Suprapubic skin (tissue), 3 donors: Measurements from ENCODE around the gene SEC23IP.

ENCODE experiments used
- POLR2AphosphoS5 ChIP-seq, 3 donors: sonication (generic); formaldehyde crosslinking; IDR thresholded peaks; one replicate each; pipeline ENCODE4 v1.6.1; 2017; ENCODE audit warnings: antibody characterized with exemption in 3 of 3
- TF ChIP-seq, protein P1 (sequence below), 2 donors: fragments of 200-600 bp in 1 of 2; fragments of 450-650 bp in 1 of 2; sonication (generic) in 1 of 2; IDR thresholded peaks; one replicate each; pipeline ENCODE4 v1.5.1; 2016 to 2019; ENCODE audit warnings: antibody characterized with exemption in 2 of 2, mild to moderate bottlenecking in 1 of 2, moderate library complexity in 1 of 2

DNA sequence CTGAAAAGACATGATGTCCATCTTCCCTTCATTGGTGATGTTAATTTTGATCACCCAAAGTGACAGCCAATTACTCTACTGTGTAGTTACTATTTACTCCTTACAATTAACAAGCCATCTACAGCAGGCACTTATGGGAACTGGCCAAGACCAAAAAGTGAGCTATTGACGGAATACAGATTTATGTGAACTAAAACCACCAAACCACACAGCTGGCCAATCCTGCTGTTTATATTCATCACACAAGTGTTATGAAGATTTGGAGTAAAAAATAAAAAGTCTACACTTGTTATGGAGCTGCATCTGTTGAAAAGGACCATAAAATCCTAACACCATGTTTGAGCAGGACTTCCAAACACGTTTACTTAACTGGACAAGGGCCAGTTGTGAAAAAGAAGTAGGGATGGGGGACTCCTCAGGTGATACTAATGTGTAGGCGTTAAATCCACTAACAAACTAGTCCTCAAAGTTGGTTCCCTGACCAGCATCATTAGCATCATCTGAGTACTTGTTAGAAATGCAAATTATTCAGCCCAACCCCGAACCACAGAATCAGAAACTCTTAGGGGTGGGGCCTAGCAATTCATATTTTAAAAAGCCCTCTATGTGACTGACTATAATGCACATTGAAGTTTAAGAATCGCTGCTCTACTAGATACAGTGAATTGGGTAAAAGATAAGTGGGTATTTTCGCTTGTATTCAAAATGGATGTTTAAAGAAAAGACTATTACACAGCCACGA, 31.5 kb upstream of the SEC23IP start:
- TF ChIP-seq, protein P1, sequence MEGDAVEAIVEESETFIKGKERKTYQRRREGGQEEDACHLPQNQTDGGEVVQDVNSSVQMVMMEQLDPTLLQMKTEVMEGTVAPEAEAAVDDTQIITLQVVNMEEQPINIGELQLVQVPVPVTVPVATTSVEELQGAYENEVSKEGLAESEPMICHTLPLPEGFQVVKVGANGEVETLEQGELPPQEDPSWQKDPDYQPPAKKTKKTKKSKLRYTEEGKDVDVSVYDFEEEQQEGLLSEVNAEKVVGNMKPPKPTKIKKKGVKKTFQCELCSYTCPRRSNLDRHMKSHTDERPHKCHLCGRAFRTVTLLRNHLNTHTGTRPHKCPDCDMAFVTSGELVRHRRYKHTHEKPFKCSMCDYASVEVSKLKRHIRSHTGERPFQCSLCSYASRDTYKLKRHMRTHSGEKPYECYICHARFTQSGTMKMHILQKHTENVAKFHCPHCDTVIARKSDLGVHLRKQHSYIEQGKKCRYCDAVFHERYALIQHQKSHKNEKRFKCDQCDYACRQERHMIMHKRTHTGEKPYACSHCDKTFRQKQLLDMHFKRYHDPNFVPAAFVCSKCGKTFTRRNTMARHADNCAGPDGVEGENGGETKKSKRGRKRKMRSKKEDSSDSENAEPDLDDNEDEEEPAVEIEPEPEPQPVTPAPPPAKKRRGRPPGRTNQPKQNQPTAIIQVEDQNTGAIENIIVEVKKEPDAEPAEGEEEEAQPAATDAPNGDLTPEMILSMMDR (IDR thresholded peaks at IDR 0.05): no peak
- no peak for TF ChIP-seq POLR2AphosphoS5 (IDR thresholded peaks at IDR 0.05)
